GM11168 (cell line): ENCODE data around the gene KCNK5.

ENCODE experiments used
- in situ Hi-C: fragments of 300-500 bp; cut with MboI; formaldehyde crosslinking; loops from one replicate; pipeline ENCODE4 v1.12.0; 2022; ENCODE audit warnings: low sequenced_read_pairs; ENCODE audit not compliant: unreplicated experiment

Gene KCNK5

DNA sequence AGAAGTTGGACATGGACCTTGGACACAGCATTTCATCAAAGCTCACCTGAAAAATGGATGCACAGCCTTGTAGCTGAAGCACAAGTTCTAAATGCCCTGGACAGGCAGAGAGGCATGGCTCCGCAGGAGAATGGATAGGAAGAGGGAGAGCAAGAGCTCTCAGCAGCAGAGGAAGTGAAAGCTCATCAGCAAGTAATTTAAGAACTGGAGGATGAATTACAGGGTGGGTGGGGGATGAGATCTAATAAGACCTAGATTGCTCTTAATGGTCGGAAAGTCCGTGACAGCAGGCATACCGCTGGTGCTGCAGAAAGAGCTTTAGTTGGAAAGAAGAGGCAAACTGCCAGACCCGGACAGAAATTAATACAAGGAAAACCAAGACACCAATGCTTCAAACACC, 77.0 kb downstream of the KCNK5 start:
- in situ Hi-C loops = no loop called here

DNA sequence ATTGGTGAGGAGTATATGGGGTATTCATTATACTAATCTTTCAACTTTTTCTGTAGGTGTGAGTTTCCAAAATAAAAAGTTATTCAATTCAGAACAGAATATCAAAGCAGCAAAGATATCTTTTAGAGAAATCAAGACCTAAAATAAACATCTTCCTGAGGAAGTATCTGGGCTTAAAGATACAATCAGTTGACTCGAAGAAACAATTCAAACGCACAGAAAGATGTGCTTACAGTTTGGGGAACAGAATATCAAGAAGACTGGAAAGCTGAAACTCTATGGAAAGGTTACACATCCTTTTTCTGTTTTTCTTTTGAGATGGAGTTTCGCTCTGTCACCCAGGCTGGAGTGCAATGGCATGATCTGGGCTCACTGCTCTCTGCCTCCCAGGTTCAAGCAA, 78.1 kb downstream of the KCNK5 start:
- in situ Hi-C loops = no loop called here

DNA sequence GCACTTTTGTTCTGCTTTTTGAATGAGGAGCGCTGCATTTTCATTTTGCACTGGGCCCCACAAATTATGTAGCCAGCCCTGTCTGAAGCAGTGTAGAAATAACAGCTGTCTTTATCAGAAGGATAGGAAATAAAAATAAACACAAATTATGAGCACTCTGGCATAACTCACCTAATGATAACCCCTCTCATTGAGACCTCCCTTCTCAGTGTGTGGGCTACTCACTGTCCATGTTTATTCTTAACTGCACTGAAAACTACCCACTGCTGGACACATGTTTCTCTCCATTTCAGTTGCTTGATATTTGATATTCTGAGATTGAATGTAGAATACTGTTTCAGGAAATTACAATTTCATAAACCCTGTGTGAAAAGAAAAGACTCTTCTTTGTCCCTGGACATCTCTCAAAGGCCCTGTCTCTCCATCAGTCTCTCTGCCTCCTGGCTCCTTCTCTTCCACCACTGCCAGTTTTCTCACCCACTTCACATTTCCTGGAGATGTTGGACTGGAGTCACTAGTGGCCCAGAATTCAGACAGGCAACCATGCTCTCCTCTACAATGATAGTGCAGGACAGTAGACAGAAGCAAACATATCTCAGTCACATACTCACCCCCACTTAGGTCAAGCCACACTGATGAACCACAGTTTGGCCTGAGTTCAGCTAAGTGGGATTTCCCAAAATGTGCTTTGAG, 84.6 kb downstream of the KCNK5 start:
- in situ Hi-C loops = no loop called here

DNA sequence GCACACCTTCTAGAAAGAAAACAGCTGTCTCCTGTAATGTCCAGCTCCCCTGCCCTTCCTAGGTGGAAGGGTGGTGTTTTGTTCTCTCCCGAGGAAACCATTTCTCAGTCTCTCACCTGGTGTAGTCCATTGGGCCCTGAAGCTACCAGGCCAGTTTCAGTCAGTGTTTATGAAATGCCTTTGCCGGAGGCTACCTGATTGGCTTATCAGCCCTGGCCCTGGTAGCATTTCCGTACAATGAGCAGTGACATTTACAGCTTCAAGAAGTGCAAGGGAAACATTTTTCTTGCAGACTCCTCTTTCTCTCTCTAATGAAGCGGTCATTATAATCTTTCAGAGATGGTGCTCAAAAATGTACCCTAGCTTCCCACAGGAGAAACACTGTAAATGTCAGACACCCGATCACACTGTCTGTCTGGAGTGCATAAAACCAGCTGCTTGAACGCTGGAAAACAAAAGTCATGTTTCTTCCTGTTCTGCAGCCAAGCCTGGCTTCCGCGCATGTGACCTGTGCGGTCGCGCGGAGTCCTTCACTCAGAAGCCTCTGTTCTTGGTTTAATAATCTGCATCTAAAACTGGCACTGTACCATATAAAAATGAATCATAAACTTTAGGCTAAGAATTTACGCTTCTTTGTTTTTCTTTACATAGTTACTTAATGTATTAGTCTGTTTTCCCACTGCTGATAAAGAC, 85.9 kb downstream of the KCNK5 start:
- in situ Hi-C loops = no loop called here

DNA sequence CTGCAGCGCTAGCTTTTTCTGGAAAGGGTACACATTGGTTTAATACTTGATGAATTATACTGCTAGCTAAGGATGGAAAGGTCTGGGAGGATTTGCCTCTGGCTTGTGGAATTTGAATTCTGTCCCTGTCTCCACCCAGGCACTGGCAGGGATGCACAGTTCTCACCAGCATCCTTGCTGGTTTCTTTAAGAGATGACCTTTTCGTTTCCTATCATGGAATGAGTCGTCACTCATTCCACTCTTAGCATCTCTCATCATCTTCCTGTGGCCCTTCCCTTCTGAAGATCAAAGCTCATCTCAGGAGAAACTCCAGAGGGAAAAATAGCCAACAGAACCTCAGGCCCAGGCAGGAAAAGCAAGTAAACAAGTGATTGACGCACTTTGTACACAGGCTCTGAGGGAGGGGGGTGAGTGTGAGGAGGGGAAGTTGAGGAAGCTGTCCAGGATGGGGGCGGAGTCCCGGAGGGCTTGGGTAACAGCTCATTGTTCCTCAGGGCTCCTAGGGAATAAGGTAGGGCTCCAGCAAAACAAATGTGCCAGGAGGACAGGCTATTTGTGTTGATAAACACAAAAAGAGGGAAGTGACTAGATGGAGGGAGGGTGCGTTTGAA, 88.6 kb downstream of the KCNK5 start:
- in situ Hi-C loops = no loop called here
